Measurements from ENCODE around the gene LRSAM1.

DNA sequence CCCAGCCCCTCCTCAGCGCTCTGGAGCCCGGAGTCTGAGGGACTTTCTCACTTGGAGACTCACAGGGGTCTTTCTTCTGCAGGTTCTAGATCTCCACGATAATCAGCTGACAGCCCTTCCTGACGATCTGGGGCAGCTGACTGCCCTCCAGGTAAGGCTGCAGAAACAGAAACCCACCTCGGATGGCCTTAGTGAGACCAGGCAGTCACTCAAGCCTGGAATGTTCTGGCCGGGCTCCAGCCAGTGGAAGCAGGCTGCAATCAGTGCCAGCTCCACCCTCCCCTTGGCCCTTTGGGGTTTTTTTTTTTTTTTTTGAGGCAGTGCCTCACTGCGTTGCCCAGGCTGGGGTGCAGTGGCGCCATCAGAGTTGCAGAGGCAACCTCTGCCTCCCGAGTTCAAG is 7.6 kb downstream of the LRSAM1 start:
- TF ChIP-seq CTCF (optimal IDR thresholded peaks at IDR 0.05 in 1 of 3, IDR thresholded peaks at IDR 0.05 in 1 of 3, conservative IDR thresholded peaks at IDR 0.05 in 1 of 3; ENCODE audit: extremely low read depth in 1 of 3, insufficient read depth in 2 of 3, low read length in 3 of 3) (no peak), EZH2 (IDR thresholded peaks at IDR 0.05; ENCODE audit: low read length) (no peak)
